Measurements from ENCODE around the gene GNG14. TPM values are rescaled to one million over a fixed set of nuclear protein-coding genes. Genes with fewer than 3 reads are reported as not detected.

The GNG14 gene
- total and polyA plus RNA-seq, 2 of the 13 experiments (the other 11 are each of a cell fraction or from before 2014, with no cell fraction given), result not detected

DNA sequence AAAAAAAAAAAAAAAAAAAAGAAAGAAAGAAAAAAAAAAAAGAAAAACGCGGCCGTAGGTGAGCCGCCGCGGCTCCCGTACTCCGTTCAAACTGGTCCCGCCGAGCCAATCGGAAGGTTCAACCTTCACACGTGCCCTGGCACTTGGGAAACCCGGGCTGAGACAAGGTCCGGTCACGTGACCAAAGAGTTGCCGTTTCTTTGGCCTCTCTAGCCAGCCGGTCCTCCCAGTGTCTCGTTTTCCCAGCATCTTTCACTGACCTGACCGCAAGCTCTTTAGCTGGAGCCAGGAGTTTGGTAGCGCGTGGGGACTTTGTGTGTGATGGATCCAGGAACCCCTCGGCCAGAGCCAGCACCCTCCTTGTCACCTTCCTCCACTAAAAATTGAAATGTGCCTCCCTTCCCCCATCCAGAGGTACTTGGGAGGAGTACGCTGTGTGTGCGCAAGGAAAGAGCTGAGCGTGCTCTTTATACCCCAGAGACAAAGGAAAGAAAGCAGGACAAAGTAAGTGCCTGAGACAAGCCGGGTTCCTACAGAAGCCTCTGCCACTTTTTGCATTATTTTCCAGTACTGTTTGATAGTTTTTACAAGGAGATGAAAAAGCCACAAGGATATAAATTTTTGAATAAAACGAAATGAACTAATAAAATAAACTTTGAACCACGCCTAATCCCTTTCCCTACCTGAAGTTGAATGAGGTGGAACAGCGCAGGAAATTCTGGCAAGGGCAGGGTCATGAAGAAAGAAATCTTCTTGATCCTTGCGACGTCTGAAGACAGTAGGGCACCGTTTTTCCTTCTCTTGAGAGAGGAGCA, 35.0 kb downstream of the GNG14 start (continued):
- TF ChIP-seq, protein P1, sequence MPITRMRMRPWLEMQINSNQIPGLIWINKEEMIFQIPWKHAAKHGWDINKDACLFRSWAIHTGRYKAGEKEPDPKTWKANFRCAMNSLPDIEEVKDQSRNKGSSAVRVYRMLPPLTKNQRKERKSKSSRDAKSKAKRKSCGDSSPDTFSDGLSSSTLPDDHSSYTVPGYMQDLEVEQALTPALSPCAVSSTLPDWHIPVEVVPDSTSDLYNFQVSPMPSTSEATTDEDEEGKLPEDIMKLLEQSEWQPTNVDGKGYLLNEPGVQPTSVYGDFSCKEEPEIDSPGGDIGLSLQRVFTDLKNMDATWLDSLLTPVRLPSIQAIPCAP (CRISPR knock-in tag; IDR thresholded peaks at IDR 0.05; ENCODE audit: low read depth), result 0 out of 2 replicates have a peak, but pooled peaks have one; percentile 43
- peak; percentile 46; the same call in 1 of the 2 replicates for TF ChIP-seq MAFF (IDR thresholded peaks at IDR 0.05; ENCODE audit: low read depth, low read length)
- TF ChIP-seq ZNF230 (CRISPR knock-in tag; IDR thresholded peaks at IDR 0.05), result no peak
- TF ChIP-seq EZH2 (conservative IDR thresholded peaks at IDR 0.05; ENCODE audit: low read depth, low read length), result no peak
- TF ChIP-seq, protein P2, sequence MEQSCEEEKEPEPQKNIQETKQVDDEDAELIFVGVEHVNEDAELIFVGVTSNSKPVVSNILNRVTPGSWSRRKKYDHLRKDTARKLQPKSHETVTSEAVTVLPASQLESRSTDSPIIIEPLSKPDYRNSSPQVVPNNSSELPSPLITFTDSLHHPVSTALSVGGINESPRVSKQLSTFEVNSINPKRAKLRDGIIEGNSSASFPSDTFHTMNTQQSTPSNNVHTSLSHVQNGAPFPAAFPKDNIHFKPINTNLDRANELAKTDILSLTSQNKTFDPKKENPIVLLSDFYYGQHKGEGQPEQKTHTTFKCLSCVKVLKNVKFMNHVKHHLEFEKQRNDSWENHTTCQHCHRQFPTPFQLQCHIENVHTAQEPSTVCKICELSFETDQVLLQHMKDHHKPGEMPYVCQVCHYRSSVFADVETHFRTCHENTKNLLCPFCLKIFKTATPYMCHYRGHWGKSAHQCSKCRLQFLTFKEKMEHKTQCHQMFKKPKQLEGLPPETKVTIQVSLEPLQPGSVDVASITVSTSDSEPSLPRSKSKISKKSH (CRISPR knock-in tag; IDR thresholded peaks at IDR 0.05; ENCODE audit: borderline replicate concordance), result no peak
- no peak for TF ChIP-seq ZNF768 (CRISPR knock-in tag; IDR thresholded peaks at IDR 0.05)
- peak; percentile 67 for TF ChIP-seq CEBPG (CRISPR knock-in tag; IDR thresholded peaks at IDR 0.05)
- no peak for TF ChIP-seq ZNF567 (CRISPR knock-in tag; IDR thresholded peaks at IDR 0.05; ENCODE audit: borderline replicate concordance)
- TF ChIP-seq MAZ (IDR thresholded peaks at IDR 0.05; ENCODE audit: borderline replicate concordance, low read depth, low read length), result no peak
- TF ChIP-seq MAZ (CRISPR knock-in tag; IDR thresholded peaks at IDR 0.05; ENCODE audit: low read depth), result no peak
- no peak for TF ChIP-seq SNRNP70 (IDR thresholded peaks at IDR 0.05; ENCODE audit: low read depth, low read length)
- TF ChIP-seq, protein P3, sequence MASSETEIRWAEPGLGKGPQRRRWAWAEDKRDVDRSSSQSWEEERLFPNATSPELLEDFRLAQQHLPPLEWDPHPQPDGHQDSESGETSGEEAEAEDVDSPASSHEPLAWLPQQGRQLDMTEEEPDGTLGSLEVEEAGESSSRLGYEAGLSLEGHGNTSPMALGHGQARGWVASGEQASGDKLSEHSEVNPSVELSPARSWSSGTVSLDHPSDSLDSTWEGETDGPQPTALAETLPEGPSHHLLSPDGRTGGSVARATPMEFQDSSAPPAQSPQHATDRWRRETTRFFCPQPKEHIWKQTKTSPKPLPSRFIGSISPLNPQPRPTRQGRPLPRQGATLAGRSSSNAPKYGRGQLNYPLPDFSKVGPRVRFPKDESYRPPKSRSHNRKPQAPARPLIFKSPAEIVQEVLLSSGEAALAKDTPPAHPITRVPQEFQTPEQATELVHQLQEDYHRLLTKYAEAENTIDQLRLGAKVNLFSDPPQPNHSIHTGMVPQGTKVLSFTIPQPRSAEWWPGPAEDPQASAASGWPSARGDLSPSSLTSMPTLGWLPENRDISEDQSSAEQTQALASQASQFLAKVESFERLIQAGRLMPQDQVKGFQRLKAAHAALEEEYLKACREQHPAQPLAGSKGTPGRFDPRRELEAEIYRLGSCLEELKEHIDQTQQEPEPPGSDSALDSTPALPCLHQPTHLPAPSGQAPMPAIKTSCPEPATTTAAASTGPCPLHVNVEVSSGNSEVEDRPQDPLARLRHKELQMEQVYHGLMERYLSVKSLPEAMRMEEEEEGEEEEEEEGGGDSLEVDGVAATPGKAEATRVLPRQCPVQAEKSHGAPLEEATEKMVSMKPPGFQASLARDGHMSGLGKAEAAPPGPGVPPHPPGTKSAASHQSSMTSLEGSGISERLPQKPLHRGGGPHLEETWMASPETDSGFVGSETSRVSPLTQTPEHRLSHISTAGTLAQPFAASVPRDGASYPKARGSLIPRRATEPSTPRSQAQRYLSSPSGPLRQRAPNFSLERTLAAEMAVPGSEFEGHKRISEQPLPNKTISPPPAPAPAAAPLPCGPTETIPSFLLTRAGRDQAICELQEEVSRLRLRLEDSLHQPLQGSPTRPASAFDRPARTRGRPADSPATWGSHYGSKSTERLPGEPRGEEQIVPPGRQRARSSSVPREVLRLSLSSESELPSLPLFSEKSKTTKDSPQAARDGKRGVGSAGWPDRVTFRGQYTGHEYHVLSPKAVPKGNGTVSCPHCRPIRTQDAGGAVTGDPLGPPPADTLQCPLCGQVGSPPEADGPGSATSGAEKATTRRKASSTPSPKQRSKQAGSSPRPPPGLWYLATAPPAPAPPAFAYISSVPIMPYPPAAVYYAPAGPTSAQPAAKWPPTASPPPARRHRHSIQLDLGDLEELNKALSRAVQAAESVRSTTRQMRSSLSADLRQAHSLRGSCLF (CRISPR knock-in tag; IDR thresholded peaks at IDR 0.05; ENCODE audit: borderline replicate concordance), result no peak
- TF ChIP-seq, protein P4, sequence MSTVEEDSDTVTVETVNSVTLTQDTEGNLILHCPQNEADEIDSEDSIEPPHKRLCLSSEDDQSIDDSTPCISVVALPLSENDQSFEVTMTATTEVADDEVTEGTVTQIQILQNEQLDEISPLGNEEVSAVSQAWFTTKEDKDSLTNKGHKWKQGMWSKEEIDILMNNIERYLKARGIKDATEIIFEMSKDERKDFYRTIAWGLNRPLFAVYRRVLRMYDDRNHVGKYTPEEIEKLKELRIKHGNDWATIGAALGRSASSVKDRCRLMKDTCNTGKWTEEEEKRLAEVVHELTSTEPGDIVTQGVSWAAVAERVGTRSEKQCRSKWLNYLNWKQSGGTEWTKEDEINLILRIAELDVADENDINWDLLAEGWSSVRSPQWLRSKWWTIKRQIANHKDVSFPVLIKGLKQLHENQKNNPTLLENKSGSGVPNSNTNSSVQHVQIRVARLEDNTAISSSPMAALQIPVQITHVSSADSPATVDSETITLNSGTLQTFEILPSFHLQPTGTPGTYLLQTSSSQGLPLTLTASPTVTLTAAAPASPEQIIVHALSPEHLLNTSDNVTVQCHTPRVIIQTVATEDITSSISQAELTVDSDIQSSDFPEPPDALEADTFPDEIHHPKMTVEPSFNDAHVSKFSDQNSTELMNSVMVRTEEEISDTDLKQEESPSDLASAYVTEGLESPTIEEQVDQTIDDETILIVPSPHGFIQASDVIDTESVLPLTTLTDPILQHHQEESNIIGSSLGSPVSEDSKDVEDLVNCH (CRISPR knock-in tag; IDR thresholded peaks at IDR 0.05), result no peak
- no peak for TF ChIP-seq ZNF839 (CRISPR knock-in tag; IDR thresholded peaks at IDR 0.05; ENCODE audit: borderline replicate concordance)
- TF ChIP-seq ZNF20 (CRISPR knock-in tag; IDR thresholded peaks at IDR 0.05), result no peak
- TF ChIP-seq RBM39 (IDR thresholded peaks at IDR 0.05; ENCODE audit: low read depth, low read length, poor library complexity, severe bottlenecking), result peak; percentile 83
- TF ChIP-seq, protein P5, sequence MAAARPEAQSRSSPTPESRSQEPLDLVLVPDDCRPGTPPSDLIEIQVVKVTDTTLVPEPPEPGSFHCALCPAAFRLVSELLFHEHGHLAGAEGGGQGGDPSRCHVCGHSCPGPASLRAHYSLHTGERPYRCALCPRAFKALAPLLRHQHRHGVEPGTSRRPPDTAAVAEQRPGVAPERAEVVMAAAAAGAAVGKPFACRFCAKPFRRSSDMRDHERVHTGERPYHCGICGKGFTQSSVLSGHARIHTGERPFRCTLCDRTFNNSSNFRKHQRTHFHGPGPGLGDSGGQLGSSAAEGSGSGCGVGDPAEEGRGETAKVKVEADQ (CRISPR knock-in tag; IDR thresholded peaks at IDR 0.05; ENCODE audit: borderline replicate concordance), result 0 out of 2 replicates have a peak, but pooled peaks have one; percentile 41
- TF ChIP-seq SP2 (CRISPR knock-in tag; IDR thresholded peaks at IDR 0.05), result peak; percentile 32; the same call in 1 of the 2 replicates
